CD4-positive, alpha-beta T cell treated with Interleukin-2 at 100 ng/mL for 4 hours (primary cell): Measurements from ENCODE around the gene COX8A.
"Not testable (repeated sequence)": the region's sequence is repeated elsewhere in the genome, so short reads cannot be mapped to it uniquely, and the experiment has no call there.

ENCODE experiments used
- DNase-seq: peaks from one replicate; pipeline ENCODE4 v3.0.0-alpha.2; 2020; ENCODE audit warnings: low spot score

COX8A gene

GRCh38 chr11:63974259-63975143, at the start of gene COX8A:
Gene COX8A, plus strand, starts transcription at chr11:63974620. Its CDS starts 61 bp downstream, at chr11:63974681.
- peak; percentile 98 for DNase-seq

- DNase-seq: no peak
Measured at GRCh38 chr11:63929616-63930015, 44.8 kb upstream of the COX8A start.

- DNase-seq: no peak
Measured at GRCh38 chr11:63931045-63931444, 43.4 kb upstream of the COX8A start.

- DNase-seq: no peak
Measured at GRCh38 chr11:63931876-63932275, 42.5 kb upstream of the COX8A start.

DNA sequence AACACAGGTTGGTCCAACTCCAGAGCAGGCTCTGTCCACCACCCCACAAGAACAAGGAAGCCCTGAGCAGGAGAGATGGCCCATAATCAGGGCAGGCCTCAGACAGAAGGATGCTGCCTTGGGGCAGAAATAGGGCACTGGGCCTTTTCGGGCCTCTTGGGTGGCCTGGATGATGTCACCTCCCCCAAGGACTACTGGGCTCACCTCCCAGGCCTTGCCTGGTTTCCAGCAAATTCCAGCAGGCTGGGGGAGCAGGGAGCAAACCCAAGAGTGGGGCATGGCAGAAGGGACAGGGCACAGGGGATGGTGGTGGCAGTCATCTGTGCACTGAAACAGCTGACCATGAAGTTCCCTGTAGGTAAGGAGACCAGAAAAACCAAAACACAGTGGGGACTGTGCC, 41.0 kb upstream of the COX8A start:
- no peak for DNase-seq

- DNase-seq: no peak
Measured at GRCh38 chr11:63937713-63938478, 36.5 kb upstream of the COX8A start.

- peak; percentile 96 for DNase-seq
Measured at GRCh38 chr11:63938479-63939396, 35.7 kb upstream of the COX8A start, which contains the start of gene NAA40. Gene NAA40, plus strand, starts transcription at chr11:63939002. Its CDS starts 95 bp downstream, at chr11:63939097.

DNA sequence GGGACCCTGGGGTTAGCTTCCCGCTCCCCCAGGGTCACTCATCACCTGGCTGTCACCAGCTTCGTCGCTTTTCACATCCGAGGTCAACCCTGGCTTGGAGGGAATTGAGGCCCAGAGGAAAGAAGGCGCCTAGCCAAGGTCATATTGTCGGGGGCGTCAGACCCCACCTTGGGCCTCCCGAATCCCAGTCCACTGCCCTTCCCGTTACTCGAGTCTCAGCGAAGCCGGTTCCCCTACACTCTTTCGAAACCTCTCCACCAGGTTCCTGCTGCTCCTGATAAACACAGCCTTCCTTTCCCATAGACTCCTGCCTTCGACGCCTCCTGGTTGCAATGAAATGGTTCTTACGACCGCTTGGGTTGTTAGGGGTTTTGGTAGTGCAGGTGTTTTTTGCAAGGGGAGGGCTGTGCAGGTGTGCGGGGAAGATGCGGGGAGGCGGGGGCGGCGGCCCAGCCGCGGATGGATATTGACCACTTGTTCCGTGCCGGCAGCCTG, 35.0 kb upstream of the COX8A start:
- no peak for DNase-seq

DNA sequence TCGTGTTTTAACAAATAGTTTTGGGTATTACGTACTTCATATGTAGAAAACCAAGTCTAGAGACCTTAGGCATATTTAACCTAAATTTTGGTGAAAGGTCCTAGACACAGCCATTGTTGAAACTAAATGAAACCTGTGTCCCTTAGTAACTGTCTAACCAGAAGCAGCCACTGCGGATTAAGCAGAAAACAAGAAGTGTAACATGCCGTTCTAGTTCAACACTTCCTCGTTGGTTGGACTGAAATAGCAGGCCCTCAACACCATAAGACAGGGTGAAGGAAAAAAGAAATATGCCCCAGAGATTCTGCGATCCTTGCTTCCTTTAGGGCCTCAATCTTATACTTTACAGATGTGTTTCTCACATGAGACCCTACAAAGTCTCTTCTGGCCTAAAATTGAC, 33.6 kb upstream of the COX8A start:
- no peak for DNase-seq

GRCh38 chr11:63941901-63942300, 32.5 kb upstream of the COX8A start:
- DNase-seq: no peak

- no peak for DNase-seq
Measured at GRCh38 chr11:63942803-63943202, 31.6 kb upstream of the COX8A start.

GRCh38 chr11:63944987-63945386, 29.4 kb upstream of the COX8A start:
- DNase-seq: no peak

DNA sequence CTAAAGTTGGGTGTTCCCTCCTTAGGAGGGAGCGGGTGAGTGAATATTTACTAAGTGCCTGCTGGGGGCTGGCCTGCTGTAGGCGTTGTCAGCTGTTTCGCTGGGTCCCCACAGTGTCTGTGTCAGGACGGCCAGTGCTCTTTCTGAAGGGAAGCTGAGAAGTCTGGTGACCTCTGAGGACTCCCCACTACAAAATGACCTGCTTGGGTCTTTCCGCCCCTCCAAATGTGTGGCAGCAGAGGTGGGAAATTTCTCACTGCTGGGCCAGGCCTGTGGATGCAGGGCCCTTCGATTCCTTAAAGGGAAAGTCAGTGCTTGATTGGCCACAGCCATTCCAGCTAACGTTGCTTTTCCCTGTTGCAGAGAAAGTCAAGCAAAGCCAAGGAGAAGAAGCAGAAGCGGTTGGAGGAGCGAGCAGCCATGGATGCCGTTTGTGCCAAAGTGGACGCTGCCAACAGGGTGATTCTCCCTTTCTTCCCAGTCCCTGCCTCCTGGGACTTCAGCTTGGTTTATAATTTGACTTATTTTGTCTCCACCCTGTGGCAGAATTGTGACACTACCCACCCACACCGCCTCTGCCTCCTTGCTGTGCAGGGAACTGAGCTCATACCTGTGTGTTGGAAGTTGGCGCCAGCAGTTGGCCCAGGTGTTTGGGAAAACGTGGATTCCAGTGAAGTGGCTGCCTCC, 28.8 kb upstream of the COX8A start:
- DNase-seq: peak; percentile 65

DNA sequence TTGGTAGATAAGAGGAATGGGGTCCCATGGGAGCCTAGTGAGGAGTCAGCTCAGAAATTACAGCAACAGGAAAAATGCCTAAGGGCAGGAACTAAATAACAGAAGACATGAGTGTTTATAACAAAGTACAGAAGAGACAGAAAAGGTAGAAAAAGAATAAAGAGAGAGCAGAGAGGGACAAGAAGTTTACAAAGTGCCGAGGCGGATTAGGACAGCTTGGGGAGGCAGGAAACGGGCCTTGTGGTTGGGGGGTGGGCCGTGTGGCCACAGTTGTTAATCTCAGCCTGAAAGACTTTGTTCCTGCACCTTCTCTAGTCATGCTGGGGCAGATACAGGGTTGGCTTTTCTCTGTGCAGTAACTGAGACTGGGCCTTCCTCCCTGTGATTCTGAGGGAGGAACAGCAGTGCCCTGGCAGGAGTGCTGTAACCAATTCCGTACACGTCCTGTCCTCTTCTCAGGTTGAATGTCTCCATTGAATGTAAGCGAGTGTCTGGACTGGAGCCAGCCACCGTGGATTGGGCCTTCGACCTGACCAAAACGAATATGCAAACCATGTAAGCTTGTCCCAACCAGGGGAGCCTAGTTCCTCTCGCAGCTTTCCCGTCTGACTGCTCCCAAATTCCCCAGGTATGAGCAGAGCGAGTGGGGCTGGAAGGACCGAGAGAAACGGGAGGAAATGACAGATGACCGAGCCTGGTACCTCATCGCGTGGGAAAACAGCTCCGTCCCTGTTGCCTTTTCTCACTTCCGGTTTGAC, 22.5 kb upstream of the COX8A start:
- DNase-seq: peak; percentile 39

DNA sequence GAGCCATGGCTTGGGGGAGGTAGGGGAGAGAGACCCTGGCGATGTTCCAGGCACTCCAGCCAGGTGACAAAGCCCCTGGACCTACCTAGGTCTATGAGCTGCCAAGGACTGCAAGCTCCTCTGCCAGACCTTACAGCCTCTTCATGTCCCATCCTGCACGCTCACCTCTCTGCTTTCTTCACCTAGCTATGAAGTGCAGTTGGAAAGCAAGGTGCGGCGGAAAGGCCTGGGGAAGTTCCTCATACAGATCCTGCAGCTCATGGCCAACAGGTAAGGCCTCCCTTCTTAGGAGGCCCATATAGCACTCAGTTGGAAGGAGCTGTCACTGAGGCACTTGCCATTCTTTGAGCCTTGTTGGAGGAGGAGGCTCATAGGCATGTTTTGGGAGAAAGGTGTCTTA, 21.9 kb upstream of the COX8A start:
- DNase-seq: no peak

GRCh38 chr11:63958008-63958407, 16.4 kb upstream of the COX8A start:
- DNase-seq: no peak

GRCh38 chr11:63961608-63962412, 12.6 kb upstream of the COX8A start:
- peak; percentile 22 for DNase-seq

- not testable (repeated sequence) for DNase-seq
Measured at GRCh38 chr11:63963895-63964294, 10.5 kb upstream of the COX8A start.

GRCh38 chr11:63966444-63966843, 8.0 kb upstream of the COX8A start:
- DNase-seq: no peak

DNA sequence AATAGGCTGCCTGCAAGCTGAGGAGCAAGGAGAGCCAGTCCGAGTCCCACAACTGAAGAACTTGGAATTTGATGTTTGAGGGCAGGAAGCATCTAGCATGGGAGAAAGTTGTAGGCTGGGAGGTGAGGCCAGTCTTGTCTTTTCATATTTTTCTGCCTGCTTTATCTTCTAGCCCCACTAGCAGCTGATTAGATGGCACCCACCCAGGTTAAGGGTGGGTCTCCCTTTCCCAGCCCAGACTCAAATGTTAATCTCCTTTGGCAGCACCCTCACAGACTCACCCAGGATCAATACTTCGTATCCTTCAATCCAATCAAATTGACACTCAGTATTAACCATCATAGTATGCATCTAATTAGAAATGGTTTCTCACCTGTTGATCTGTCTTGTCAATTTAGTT, 5.0 kb upstream of the COX8A start:
- DNase-seq: no peak
